ENCODE data around the gene HSPA4. TPM values are rescaled to one million over a fixed set of nuclear protein-coding genes. Genes with fewer than 3 reads are reported as not detected.

Gene HSPA4
- total and polyA plus RNA-seq, 2 of the 4 experiments (the other 2 are of a cell fraction): 34.9 to 120 TPM

GRCh38 chr5:133065471-133065870 lies 13.7 kb downstream of the HSPA4 start:
- H3K36me3 ChIP-seq (ENCODE audit: control insufficient read depth, insufficient read depth, low read length): peaks cover 23% of the 10 kb centered on the region
- ChIA-PET CTCF (no interaction called here), POLR2A (ENCODE audit: unreplicated experiment) (no interaction called here)
- H2BK5ac ChIP-seq (ENCODE audit: low read depth, low read length, poor library complexity, severe bottlenecking): no peak overlapping the region
- H3K56ac ChIP-seq (ENCODE audit: extremely low read depth, insufficient read depth, low read length): no peak overlapping the region
- no peaks in the 10 kb centered on the region for H3K4me1 ChIP-seq (ENCODE audit: control insufficient read depth, insufficient read depth, low read length)
- no peak overlapping the region for H4K91ac ChIP-seq (ENCODE audit: insufficient read depth, low read depth, low read length)
- no peaks in the 10 kb centered on the region for H3K27me3 ChIP-seq (ENCODE audit: control insufficient read depth, insufficient read depth, low read length)
- H3K9me1 ChIP-seq (ENCODE audit: insufficient read depth, low read length): no peaks in the 10 kb centered on the region; the same call in 1 of the 2 replicates
- H2BK15ac ChIP-seq (ENCODE audit: low read depth, low read length): no peak overlapping the region
- intact Hi-C loops (cut with micrococcal nuclease) (no loop called here), in situ Hi-C loops (cut with MboI; ENCODE audit: low sequenced_read_pairs) (no loop called here), dilution Hi-C loops (cut with HindIII; ENCODE audit: low sequenced_read_pairs, unreplicated experiment) (no loop called here)
- H3K18ac ChIP-seq (ENCODE audit: low read depth, low read length): no peak overlapping the region
- peaks cover 46% of the 10 kb centered on the region for H4K20me1 ChIP-seq (ENCODE audit: insufficient read depth, low read length)
- no peak overlapping the region for H3K27ac ChIP-seq (ENCODE audit: insufficient read depth, low read length)
- H3K23ac ChIP-seq (ENCODE audit: low read depth, low read length): no peak overlapping the region
- no TSS peak for BruUV-seq (replicated peaks)
- no peak overlapping the region for H2BK120ac ChIP-seq (ENCODE audit: low read depth, low read length)
- DNase-seq (no peak), ATAC-seq (ENCODE audit: low read depth) (no peak)
- no peak overlapping the region for H3K4ac ChIP-seq (ENCODE audit: low read depth, low read length)
- TF ChIP-seq RFX5 (IDR thresholded peaks at IDR 0.05; ENCODE audit: low read depth, low read length) (no peak), MAFK (IDR thresholded peaks at IDR 0.05; ENCODE audit: low read depth, low read length) (no peak), POLR2A (IDR thresholded peaks at IDR 0.05; ENCODE audit: low read depth, low read length) (no peak), BHLHE40 (IDR thresholded peaks at IDR 0.05; ENCODE audit: low read depth, low read length) (no peak), MXI1 (IDR thresholded peaks at IDR 0.05; ENCODE audit: borderline replicate concordance, low read depth, low read length) (no peak), FOS (IDR thresholded peaks at IDR 0.05; ENCODE audit: low read depth, low read length) (no peak), CEBPB (IDR thresholded peaks at IDR 0.05; ENCODE audit: low read depth, low read length) (no peak), ELK1 (IDR thresholded peaks at IDR 0.05; ENCODE audit: borderline replicate concordance, low read depth, low read length) (no peak), MAZ (IDR thresholded peaks at IDR 0.05; ENCODE audit: borderline replicate concordance, low read depth, low read length) (no peak), RAD21 (IDR thresholded peaks at IDR 0.05; ENCODE audit: low read length) (no peak), CHD1 (IDR thresholded peaks at IDR 0.05; ENCODE audit: low read depth, low read length) (no peak), NFE2L2 (IDR thresholded peaks at IDR 0.05; ENCODE audit: low read depth, low read length) (no peak), RCOR1 (IDR thresholded peaks at IDR 0.05; ENCODE audit: insufficient replicate concordance, low read length) (no peak), SMC3 (IDR thresholded peaks at IDR 0.05; ENCODE audit: low read depth, low read length) (no peak)
- TF ChIP-seq, protein P1, sequence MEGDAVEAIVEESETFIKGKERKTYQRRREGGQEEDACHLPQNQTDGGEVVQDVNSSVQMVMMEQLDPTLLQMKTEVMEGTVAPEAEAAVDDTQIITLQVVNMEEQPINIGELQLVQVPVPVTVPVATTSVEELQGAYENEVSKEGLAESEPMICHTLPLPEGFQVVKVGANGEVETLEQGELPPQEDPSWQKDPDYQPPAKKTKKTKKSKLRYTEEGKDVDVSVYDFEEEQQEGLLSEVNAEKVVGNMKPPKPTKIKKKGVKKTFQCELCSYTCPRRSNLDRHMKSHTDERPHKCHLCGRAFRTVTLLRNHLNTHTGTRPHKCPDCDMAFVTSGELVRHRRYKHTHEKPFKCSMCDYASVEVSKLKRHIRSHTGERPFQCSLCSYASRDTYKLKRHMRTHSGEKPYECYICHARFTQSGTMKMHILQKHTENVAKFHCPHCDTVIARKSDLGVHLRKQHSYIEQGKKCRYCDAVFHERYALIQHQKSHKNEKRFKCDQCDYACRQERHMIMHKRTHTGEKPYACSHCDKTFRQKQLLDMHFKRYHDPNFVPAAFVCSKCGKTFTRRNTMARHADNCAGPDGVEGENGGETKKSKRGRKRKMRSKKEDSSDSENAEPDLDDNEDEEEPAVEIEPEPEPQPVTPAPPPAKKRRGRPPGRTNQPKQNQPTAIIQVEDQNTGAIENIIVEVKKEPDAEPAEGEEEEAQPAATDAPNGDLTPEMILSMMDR (conservative IDR thresholded peaks at IDR 0.05; ENCODE audit: low read depth, low read length): no peak
- TF ChIP-seq, protein P2, sequence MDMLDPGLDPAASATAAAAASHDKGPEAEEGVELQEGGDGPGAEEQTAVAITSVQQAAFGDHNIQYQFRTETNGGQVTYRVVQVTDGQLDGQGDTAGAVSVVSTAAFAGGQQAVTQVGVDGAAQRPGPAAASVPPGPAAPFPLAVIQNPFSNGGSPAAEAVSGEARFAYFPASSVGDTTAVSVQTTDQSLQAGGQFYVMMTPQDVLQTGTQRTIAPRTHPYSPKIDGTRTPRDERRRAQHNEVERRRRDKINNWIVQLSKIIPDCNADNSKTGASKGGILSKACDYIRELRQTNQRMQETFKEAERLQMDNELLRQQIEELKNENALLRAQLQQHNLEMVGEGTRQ (IDR thresholded peaks at IDR 0.05; ENCODE audit: low read depth, low read length): no peak
- no peak overlapping the region for H3K4me3 ChIP-seq (ENCODE audit: insufficient read depth, low read depth, low read length)
- H3K14ac ChIP-seq (replicated peaks; ENCODE audit: low read depth, low read length): no peak overlapping the region
- no peak overlapping the region for H2BK20ac ChIP-seq (ENCODE audit: low read depth, low read length)
- H3K9ac ChIP-seq (ENCODE audit: low read depth, low read length): no peak overlapping the region
- no peak overlapping the region for H4K5ac ChIP-seq (ENCODE audit: low read depth, low read length)
- H4K8ac ChIP-seq (ENCODE audit: low read depth in 2 of 2, low read length in 2 of 2): no peak overlapping the region
- H3K4me2 ChIP-seq (ENCODE audit: low read depth, low read length): no peak overlapping the region
- H3K9me3 ChIP-seq (ENCODE audit: control insufficient read depth, insufficient read depth, low read length): no peaks in the 10 kb centered on the region
- peaks cover 12 to 56% of the 10 kb centered on the region in 2 experiments; a peak in 3 of 4 replicates for H3K79me1 ChIP-seq (ENCODE audit: low read depth in 1 of 2, low read length in 2 of 2)
- no peak overlapping the region for H2AK5ac ChIP-seq (ENCODE audit: low read depth, low read length)
- H2AK9ac ChIP-seq (replicated peaks; ENCODE audit: low read depth, low read length, poor library complexity): no peak overlapping the region
- WGBS, 2 experiments (ENCODE audit: extremely low coverage in 2 of 2, insufficient read length in 1 of 2): no CpG with 5 or more reads among the region's 1 CpG
- H2AFZ ChIP-seq (replicated peaks; ENCODE audit: low read length, poor library complexity): no peak overlapping the region
